ENCODE data around the gene ZNF445. TPM values are rescaled to one million over a fixed set of nuclear protein-coding genes. Genes with fewer than 3 reads are reported as not detected.
A peak's percentile ranks its signal among the peaks of the same experiment; 100 is the strongest.
"Not testable (repeated sequence)": the region's sequence is repeated elsewhere in the genome, so short reads cannot be mapped to it uniquely, and the experiment has no call there.

ZNF445 gene
- polyA plus RNA-seq (2014; cell fraction: cytosol; rRNA removed) = 7.1 and 8.2 TPM in 2 replicates
- 8.9 and 15.7 TPM in 2 replicates for polyA plus RNA-seq (2014; cell fraction: nucleus; rRNA removed)

GRCh38 chr3:44477312-44478030, at the start of gene ZNF445:
Gene ZNF445 (minus strand): TSS chr3:44477670. CDS start chr3:44455549, 22,121 bp downstream.
- peak; percentile 78 for DNase-seq (ENCODE audit: low spot score)

- no peak for DNase-seq (ENCODE audit: low spot score)
Observed at GRCh38 chr3:44525060-44525459, 47.6 kb upstream of the ZNF445 start.

- no peak for DNase-seq (ENCODE audit: low spot score)
Observed at GRCh38 chr3:44522494-44522933, 45.0 kb upstream of the ZNF445 start.

GRCh38 chr3:44521721-44522120, 44.3 kb upstream of the ZNF445 start:
- no peak for DNase-seq (ENCODE audit: low spot score)

GRCh38 chr3:44518782-44519156, 41.3 kb upstream of the ZNF445 start:
- no peak for DNase-seq (ENCODE audit: low spot score)

GRCh38 chr3:44516230-44516629, 38.8 kb upstream of the ZNF445 start:
- no peak for DNase-seq (ENCODE audit: low spot score)

- DNase-seq (ENCODE audit: low spot score) = no peak
Observed at GRCh38 chr3:44513513-44513912, 36.0 kb upstream of the ZNF445 start.

GRCh38 chr3:44511238-44511566, 33.7 kb upstream of the ZNF445 start:
- DNase-seq (ENCODE audit: low spot score) = peak; percentile 4

GRCh38 chr3:44510000-44510368, 32.5 kb upstream of the ZNF445 start:
- no peak for DNase-seq (ENCODE audit: low spot score)

GRCh38 chr3:44509393-44509921, 32.0 kb upstream of the ZNF445 start:
- peak; percentile 5 for DNase-seq (ENCODE audit: low spot score)

GRCh38 chr3:44506961-44507360, 29.5 kb upstream of the ZNF445 start:
- no peak for DNase-seq (ENCODE audit: low spot score)

GRCh38 chr3:44506556-44506955, 29.1 kb upstream of the ZNF445 start:
- DNase-seq (ENCODE audit: low spot score) = no peak

- DNase-seq (ENCODE audit: low spot score) = no peak
Observed at GRCh38 chr3:44504566-44504965, 27.1 kb upstream of the ZNF445 start.

- DNase-seq (ENCODE audit: low spot score) = not testable (repeated sequence)
Observed at GRCh38 chr3:44503178-44503577, 25.7 kb upstream of the ZNF445 start.

- DNase-seq (ENCODE audit: low spot score) = no peak
Observed at GRCh38 chr3:44501971-44502370, 24.5 kb upstream of the ZNF445 start.

GRCh38 chr3:44499899-44500168, 22.4 kb upstream of the ZNF445 start:
- DNase-seq (ENCODE audit: low spot score) = not testable (repeated sequence)

- no peak for DNase-seq (ENCODE audit: low spot score)
Observed at GRCh38 chr3:44499149-44499898, 21.9 kb upstream of the ZNF445 start.

- no peak for DNase-seq (ENCODE audit: low spot score)
Observed at GRCh38 chr3:44495636-44496415, 18.4 kb upstream of the ZNF445 start.

GRCh38 chr3:44492496-44492895, 15.0 kb upstream of the ZNF445 start:
- DNase-seq (ENCODE audit: low spot score) = no peak

- no peak for DNase-seq (ENCODE audit: low spot score)
Observed at GRCh38 chr3:44482721-44483120, 5.3 kb upstream of the ZNF445 start.

- no peak for DNase-seq (ENCODE audit: low spot score)
Observed at GRCh38 chr3:44478606-44479094, 1.2 kb upstream of the ZNF445 start.

GRCh38 chr3:44478055-44478468, 592 bp upstream of the ZNF445 start:
- DNase-seq (ENCODE audit: low spot score) = no peak
